Activated CD4-positive, alpha-beta T cell treated with anti-CD3 and anti-CD28 coated beads for 48 hours (primary cell): ENCODE data around the gene FGF1.
"Not testable (repeated sequence)": the region's sequence is repeated elsewhere in the genome, so short reads cannot be mapped to it uniquely, and the experiment has no call there.

Source experiments
- DNase-seq: peaks from one replicate; pipeline ENCODE4 v3.0.0-alpha.2; 2020

FGF1 gene

DNA sequence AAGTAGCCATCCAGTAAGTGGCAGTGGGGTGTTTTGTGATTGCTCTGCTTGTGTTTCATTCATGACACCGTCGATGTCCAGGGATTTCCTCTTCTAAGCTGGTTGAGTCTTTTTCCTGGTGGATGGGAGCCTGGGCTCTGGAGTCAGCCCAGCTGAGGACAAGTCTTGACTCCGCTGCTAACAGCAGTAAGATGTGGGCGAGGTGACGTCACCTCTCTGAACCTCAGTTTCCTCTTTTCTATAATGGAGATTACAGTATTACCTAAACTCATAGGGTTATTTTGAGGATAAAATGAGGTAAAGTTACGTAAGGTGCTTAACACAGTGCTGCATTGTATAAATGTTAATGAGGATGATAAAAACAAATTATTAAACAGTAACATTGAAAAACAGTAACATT lies 21.3 kb downstream of the FGF1 start:
- DNase-seq: no peak

DNA sequence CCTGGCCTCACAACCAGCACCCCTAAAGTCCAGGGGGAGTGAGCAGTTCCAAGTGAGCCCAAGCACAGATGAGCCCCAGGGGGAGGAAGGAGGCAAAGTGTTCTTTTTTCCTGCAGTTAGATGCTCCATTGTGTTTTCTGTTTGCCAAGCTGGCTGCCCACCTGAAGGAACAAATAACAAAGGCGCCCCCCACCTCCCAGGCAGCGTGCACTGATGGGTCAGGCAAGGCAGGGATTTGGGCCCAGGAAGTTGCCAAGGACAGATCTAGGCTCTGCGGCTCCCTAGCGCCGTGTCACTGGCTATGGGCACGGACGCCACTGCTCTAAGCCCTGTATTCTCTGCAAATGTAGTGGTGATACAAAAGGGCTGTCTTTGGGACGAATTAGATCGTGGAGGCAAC lies 21.8 kb downstream of the FGF1 start:
- no peak for DNase-seq

DNA sequence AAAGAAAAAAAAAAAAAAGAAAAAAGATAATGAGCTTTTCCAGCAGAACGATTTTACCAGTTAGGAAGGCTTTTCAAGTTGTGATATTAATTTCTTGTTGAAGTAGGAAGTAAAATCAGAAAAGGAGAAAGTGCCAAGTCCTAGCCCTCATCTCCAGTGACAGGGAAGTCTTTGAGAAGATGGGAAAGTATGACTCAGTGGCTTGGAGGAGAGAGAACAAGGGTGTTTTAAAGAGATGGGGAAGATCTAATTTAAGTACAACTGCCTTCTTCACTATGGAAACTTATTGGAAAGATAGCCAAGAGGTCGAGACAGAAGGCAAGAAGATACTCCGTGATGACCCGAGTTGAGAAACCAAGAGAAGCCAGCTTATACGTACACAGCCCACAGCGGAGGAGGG lies 22.6 kb downstream of the FGF1 start:
- DNase-seq: no peak

DNA sequence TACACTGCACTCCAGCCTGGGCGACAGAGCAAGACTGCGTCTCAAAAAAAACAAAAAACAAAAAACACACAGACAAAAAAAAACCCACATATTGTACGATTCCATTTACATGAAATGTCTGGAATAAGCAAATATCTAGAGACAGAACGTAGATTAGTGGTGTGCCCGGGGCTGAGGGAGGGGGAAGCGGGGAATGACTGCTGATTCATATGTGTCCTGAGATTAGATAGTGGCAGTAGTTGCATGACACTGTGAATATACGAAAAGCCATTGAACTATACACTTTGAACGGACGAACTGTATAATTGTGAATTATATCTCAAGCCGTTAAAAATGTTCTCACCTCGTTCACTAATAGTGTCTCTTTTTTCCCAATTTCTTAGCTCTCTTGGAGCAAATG lies 23.9 kb downstream of the FGF1 start:
- DNase-seq: no peak

DNA sequence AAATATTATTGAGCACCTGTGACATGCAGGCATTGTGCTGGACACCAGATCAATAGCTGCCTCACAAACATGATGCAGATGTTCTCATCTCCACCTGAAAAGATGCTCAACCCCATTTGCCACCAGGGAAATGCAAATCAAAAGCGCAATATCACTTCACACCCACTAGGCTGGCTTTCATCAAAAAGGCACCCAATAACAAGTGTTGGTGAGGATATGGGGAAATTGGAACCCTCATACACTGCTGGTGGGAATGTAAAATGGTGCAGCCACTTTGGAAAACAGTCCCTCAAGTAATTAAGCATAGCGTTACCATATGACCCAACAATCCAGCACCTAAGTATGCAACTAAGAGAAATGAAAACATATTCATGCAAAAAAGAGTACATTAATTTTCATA lies 24.7 kb downstream of the FGF1 start:
- DNase-seq: no peak

DNA sequence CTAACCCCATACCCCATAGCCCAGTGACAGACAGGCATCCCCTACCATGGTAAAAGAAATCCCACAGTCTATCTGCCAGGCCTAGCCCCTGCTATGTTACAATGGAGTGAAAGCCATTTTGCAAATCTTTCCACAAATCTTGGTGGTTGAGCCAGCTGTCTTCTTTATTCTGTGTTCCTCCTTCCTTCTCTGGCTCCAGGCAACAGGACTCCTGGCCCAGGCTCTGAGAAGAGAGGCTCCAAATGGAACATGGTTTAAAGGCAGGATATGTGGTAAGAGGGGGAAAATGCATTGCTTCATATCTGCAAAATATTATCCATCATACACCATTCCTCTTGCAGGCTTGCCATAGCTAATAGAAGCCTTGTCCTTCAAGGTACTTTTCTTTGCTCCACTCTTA lies 25.2 kb downstream of the FGF1 start:
- DNase-seq: no peak

DNA sequence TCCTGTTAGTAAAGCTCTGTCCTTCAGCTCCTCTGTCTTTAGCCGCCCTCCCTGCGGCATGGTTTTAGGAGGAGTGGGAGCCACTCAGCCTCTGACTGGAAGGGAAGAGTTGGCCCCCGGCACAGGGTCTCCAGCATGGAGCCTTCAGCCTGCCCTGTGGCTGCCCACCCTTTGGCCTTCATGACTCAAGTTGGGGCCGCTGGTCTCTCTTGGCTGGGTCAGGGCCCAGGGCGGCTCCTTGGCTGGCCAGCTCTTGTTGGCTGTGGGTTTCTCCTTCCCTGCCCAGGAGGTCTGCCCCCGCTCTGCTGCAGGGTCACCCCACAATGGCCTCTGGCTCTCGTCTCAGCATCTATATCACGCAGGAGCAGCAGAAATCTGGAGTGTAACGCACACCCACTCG lies 25.7 kb downstream of the FGF1 start:
- DNase-seq: no peak

DNA sequence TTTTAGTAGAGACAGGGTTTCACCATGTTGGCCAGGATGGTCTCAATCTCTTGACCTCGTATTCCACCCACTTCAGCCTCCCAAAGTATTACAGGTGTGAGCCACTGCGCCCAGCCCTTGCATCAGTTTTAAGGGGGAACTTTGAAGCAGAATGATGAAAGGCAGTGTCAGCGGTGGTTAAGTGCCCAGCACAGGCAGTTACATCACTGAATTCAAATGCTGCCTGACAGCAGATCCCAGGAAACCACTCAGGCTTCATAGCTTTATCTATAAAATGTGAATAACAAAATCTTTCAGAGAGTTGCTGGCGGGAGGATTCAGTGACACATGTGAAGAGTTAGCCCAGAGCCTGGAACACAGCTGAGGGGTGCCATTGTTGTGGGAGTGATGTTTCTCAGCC lies 26.5 kb downstream of the FGF1 start:
- no peak for DNase-seq

DNA sequence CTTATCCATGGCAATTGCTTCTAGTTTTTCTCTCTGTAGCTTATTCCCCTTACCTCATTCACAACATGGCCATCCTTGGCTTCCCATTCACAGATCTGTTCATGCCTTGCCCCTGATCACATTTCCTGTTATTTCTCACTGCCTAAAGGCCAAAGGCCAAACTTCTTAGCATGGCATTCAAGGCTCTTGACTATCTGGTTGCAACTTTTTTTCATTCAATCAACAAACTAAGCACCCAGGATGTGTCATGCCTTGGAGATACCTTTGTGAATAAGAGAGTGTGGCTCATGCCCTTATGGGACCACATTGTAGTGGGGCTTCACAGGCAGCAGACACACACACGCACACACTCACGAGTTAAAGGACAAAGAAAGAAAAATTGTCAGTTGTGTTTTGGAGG lies 27.6 kb downstream of the FGF1 start:
- no peak for DNase-seq

DNA sequence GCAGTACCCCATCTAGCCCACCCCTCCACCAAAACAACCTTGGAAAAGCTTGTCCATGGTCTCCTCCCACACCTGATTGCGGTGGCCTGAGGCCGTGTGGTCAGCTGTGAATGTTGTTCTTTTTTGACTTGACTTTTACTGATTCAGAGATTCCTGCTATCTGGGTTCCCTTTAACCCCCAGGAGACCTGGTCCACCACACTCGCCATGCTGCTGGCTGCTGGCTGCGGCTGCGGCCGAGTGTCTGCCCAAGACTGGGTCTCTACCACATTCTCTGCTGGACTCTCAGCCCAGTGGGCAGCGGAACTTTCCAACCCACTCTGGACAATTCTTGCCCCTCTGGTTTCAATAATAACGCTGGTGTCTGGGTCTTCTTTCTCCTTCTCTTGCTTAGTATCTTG lies 28.4 kb downstream of the FGF1 start:
- DNase-seq: no peak

DNA sequence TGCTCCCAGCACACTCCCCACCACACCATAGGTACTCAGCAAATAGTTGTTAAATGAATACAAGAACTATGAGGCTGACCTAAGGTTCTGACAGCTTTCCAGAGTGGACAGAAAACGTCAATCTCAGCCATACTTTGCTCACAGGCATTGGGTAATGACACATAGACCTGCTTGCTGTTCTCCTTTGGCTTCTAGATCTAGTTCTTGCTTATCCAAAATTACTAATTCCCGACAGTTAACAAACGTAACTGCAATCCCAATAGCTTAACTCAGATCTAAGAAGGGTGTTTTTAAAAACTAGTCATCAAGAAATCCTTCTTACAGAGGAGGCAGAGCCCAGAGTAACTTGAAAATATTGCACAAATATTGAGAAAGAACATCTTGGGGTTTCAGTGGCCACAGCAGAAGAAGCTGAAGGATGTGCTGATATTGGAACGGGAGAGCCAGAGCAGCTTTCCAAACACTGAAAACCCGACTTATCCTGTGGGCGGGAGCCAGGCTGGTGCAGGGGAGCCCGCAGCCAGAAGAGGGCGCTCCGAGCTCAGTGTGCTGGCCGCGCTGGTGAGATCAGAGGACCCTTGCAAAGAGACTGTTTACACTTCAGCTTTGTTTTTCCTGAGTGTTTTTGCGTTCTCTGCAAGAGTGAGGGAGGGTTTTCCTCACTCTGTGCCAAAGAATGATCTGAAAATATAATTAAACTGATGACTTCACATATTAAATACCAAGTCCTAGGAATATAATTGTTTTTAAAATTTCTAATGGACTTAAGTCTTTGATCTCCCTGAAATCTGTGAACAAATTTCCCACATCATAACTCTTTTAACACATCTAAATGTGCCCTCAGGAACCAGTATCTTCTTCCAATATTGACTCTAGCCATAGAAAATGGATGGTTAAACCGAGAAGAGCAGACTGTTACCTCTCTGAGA lies 30.3 kb downstream of the FGF1 start:
- DNase-seq: peak; percentile 82

DNA sequence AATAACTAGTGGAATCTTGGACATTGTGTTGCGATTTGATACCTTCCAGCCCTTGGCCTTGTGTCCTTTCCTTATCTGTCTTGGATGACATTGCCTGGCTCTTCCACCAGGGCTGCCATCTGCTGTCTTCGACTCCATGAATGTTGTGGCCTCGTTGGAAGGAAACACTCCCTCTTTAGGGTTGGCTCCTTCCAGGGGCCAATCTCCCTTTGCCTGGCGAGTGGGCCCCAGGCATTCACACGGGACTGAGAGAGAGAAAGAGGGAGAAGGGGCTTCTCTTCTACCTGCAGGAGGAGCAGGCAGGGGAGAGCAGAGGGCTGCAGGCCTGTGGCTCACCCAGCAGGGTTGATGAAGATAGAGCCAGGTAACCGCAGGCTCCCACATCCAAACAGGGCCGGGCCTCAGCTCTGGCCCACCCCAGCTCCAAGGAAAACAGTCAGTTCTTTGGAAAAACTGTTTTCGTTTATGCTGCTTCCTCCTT lies 31.3 kb downstream of the FGF1 start:
- no peak for DNase-seq

DNA sequence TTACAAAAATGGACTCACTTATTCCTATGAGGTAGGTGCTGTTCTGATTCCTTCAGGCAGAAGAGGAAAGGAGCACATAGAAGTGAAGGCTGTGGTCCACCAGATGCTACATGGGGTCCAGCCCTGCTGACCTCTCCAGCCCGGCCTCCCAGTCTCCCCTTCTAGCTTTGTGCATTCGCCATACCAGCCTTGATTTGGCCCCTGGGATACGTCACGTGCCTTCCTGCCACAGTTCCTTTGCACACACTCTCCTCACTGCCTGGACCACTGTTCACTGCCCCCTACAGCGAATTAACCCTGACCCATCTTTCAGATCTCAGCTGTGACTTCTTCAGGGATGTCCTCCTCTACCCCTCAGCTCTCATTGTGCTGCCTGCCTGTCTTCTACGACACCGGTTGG lies 32.6 kb downstream of the FGF1 start:
- DNase-seq: no peak

DNA sequence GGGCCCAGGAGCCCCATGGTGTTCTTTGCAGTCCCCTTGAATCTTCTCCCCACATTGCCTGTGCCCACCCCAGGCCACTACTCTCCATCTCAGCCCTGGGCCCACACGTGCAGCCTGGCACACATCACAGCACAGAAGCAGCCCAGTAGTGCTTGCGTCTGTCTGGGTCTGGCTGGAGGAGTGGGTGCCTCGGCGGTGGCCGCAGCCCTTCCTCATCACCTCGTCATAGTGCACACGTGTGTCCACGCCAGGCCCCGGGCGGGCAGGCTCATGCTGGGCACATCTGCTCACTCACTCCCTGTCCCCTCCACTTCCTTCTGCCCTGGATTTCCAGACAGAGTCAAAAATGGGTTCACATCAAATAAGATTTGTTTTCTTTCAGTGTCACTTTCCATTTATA lies 33.3 kb downstream of the FGF1 start:
- no peak for DNase-seq

DNA sequence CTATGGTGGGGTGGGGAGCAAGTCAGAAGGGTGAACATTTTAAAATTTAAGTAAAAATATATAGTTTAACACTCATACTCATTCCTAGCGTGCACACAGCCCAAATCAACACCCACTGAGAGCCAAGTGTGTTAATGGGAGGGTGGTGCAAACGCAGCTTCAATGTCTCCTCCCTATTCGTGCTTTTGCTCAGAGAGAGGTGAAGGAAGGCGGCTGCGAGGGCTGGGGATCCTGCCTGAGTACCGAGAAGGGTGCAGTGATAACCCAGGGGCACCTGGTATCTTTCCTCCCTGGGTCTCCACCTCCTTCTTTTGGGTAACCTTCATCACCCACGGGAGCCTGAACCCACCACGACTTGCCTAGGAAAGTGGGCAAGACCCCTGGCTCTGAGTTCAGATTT lies 35.0 kb downstream of the FGF1 start:
- no peak for DNase-seq

DNA sequence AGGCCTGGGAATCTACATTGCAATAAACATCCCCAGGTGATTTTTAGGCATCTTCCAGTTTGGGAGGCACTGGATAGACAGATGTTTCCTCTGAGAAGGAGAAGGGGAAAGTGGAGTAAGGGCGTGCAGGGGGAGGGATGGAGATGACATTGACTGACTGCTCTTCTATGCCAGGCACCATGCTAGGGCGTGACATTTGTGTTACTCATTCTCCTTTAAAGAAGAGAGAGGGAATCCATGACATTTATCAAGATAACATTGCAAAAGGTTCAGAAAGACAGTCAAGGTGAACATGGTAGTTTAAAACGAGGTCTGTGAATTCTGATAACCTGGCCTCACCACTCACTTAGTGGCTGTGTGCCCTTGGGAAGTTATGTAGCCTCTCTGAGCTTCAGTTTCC lies 35.8 kb downstream of the FGF1 start:
- DNase-seq: no peak

DNA sequence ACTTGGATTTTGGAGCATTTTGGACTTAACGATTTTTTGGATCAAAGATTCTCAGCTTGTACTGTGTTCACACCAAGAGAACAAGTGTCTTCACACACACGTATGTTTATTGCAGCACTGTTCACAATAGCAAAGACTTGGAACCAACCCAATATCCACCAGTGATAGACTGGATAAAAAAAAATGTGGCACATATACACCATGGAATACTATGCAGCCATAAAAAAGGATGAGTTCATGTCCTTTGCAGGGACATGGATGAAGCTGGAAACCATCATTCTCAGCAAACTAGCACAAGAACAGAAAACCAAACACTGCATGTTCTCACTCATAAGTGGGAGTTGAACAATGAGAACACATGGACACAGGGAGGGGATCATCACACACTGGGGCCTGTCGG lies 37.8 kb downstream of the FGF1 start:
- not testable (repeated sequence) for DNase-seq

DNA sequence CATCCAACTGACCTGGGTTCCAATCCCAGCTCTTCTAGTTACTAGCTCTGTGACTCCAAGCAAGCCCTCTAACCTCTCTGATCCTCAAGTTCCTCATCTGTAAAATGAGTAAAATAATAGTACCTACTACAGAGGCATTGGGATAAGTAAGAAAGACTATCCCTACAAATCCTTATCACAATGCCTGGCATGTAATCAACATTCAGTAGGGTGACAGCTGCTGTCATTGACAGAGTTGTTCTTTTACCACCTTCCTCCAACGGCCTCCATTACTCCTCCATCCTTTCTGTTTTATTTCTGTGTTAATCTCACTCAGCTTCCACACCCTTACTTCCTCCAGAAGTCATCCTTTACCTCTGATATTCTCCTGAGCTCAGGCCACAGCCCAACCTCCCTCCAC lies 40.4 kb downstream of the FGF1 start:
- no peak for DNase-seq

DNA sequence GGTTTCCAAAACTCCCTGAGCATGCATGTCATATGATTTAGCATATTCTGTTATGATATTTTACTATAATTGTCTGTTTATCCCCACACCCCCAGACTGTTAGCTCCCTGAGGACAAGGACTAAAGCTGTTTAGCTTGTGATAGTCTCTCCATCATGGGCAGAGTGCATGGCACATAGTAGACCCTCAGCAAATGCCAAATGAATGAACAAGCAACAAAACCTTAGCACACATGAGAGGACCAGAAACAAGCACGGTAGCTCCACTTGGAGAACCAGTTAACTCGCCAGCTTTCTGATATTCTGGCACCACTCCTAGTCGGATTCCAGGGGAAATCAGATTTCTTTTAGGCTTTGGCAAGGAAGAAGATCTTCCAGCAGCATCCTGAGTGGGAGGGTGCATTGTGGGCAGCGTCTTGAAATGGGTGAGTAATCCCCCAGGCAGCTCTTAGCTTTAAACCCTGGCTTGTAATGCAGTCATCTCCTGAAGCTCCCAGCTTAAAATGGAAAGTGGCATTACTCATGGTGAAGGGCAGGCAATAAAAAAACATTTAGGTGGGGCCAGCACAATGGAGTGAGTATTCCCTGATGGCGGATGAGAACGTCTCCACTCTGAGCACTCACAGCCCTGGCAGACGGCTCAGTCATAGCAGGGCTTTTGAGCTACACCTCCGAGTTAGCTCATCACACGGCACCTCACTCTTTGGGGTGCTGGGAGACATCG lies 41.1 kb downstream of the FGF1 start:
- no peak for DNase-seq

DNA sequence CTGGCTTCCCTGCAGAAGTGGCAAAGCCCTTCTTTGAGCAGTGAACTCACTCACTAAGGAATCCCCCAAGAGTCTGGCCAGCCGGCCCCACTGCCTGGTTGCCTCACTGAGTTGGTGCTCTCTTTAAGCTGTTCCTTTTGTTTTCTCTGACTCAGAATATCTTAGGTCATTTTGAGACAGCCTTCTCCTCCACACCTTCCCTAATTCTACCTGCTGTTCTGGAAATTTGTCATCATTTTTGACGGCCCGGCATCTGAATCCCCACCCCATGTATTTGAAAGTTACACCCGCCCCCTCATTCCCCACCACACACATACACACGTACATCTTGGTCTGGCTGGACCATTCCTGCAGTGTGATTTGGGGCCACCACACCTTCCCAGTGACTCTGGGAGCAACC lies 41.8 kb downstream of the FGF1 start:
- DNase-seq: no peak

DNA sequence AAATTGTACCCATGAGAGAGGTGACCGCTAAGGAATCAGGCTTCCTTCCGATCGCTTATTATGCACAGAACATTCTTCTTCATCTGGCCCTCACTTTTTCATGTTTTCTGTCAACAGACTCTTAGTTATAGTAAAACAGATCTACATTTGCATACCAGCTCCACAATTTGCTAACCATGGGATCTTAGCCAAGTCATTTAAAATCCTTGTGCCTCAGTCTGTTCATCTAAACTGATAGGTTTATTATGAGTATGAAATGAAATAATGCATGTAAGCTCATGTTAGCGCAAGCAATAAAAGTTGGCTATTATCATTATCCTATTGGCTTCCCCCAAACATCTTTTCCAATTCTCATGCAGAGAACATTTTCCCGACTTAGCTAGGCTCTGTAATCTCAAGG lies 42.3 kb downstream of the FGF1 start:
- no peak for DNase-seq

DNA sequence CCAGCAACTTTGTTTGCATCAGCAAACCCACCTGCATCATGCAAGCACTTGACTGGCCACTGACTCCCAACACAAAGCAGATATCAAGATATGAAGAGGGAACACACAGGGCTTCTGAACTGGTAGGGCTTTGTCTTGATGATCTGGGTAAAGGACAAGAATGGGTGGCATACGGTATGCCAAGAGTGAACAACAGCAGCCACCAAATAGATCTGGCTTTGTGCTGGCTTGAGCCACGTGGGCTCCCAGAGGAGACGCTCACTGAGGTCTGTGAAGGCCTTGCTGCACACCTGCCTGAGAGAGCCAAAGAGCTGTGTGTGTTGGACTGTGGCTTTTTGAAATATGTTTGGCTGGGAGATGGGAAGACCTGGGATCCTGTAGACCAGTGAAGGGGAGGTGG lies 43.5 kb downstream of the FGF1 start:
- DNase-seq: no peak

DNA sequence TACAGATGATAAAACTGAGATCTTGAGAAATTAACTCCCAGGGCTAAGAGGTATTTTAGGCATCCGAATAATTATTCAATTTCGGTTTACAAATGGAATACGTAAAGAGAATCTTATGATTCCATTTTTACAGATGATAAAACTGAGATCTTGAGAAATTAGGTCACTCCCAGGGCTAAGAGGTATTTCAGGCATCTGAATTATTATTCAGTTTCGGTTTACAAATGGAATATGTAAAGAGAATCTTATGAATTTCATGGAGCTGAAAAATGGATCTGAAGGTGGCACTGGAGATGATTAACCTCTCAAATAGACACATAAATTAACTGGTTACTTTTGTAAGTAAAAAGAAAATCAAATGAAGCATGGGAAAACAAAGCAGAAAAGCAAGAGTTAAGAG lies 44.2 kb downstream of the FGF1 start:
- no peak for DNase-seq

DNA sequence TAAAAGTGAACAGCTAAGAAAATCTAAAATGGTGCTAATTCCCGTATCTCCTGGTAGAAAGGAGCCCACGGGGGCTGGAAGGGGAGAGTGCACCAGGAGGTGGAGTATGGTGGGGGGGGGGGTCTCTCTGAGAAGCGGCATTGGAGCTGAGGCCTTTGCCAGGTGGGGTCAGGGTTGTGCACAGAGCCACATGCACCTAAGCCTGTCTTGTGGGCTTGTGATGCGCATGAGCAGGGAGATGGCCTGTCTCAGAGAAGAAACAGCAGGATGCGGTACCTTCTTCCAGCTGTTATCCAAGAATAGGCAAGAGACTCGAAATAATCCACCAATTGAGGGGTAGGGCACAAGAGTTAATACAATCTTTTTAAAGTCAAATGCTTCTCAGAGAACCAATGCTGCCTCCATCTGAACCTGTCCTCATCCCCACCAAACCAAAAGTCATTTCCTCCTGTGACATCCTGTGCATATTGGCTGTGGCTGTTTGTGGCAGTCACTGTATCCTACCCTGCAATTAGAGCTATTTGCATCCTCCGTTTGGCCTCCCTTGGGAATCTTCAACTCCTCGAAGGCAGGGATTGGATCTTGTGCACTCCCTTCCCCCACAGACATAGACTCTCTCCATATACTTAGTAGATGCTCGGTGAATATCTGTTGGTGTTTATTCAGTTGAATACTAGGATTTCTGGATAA lies 45.4 kb downstream of the FGF1 start:
- DNase-seq: no peak
